HepG2 (cell line): ENCODE data around the gene TRERF1. TPM values are rescaled to one million over a fixed set of nuclear protein-coding genes. Genes with fewer than 3 reads are reported as not detected.

ENCODE experiments used
- ATAC-seq: fragments of 200-7000 bp; cut with Tn5 transposase; 3 replicates; pipeline ENCODE4 v1.9.1; 2020; ENCODE audit warnings: mild to moderate bottlenecking, moderate library complexity
- BruUV-seq: library from RNA; stranded (reverse); fragments of 400-500 nt; replicated peaks from 2 replicates; lab custom pipeline; 2021; lab: Mats Ljungman, UMichigan
- CTCF ChIA-PET: fragments of 300-600 bp; formaldehyde crosslinking; extraction: SDS; loops from one replicate; lab custom pipeline; 2021; ENCODE audit warnings: low total read pairs, inconsistent platforms, low intra/inter-chr PET ratio; lab: Yijun Ruan, JAX
- POLR2A ChIA-PET: fragments of 350-600 bp; sonication (Branson Sonifier 250); formaldehyde crosslinking; loops from one replicate; lab custom pipeline; 2020; ENCODE audit warnings: antibody characterized with exemption, inconsistent platforms; lab: Yijun Ruan, JAX
- DNase-seq: peaks from one replicate; pipeline ENCODE4 v3.0.0-alpha.2; 2015; ENCODE audit warnings: low spot score
- FAIRE-seq: peaks from 3 replicates; lab custom pipeline; 2011; peaks lifted over from hg19 to GRCh38; lab: Jason Lieb, UNC
- H2AFZ ChIP-seq: one replicate; pipeline ENCODE4 v1.6.1; 2011; ENCODE audit warnings: low read length, inconsistent platforms
- H3K27ac ChIP-seq: fragments of 300-600 bp; 3 replicates; pipeline ENCODE4 v1.8.0; 2011; ENCODE audit warnings: mixed run types, mild to moderate bottlenecking, mixed read lengths, low read length, inconsistent platforms; ENCODE audit not compliant: insufficient read depth; ENCODE audit errors: extremely low read length
- H3K27me3 ChIP-seq, 2 experiments: fragments of 200-600 bp in 1 of 2; 2 replicates in 1 of 2; 3 replicates in 1 of 2; pipeline versions ENCODE4 v1.6.0 to v1.8.0; 2011; ENCODE audit warnings: low read length in 2 of 2, mild to moderate bottlenecking in 2 of 2, moderate library complexity in 2 of 2, inconsistent platforms in 1 of 2; ENCODE audit not compliant: insufficient read depth in 2 of 2, control insufficient read depth in 1 of 2
- H3K36me3 ChIP-seq, 2 experiments: fragments of 200-600 bp in 1 of 2; replicated peaks in 1 of 2; 2 replicates in 1 of 2; 3 replicates in 1 of 2; pipeline versions ENCODE4 v1.5.1 to v1.8.0; 2011; ENCODE audit warnings: low read length in 2 of 2, inconsistent platforms in 1 of 2; ENCODE audit not compliant: insufficient read depth in 2 of 2, control insufficient read depth in 1 of 2
- H3K4me1 ChIP-seq: 2 replicates; pipeline ENCODE4 v1.5.1; 2012; ENCODE audit warnings: low read length, inconsistent platforms; ENCODE audit not compliant: insufficient read depth
- H3K4me2 ChIP-seq: 2 replicates; pipeline ENCODE4 v1.6.0; 2011; ENCODE audit warnings: low read depth, low read length, inconsistent platforms
- H3K4me3 ChIP-seq, 3 experiments: fragments of 200-600 bp in 1 of 3; sonication (generic), shearing (Covaris generic) in 1 of 3; replicated peaks in 1 of 3; 2 replicates each; pipeline ENCODE4 v1.5.1; 2011 to 2016; ENCODE audit warnings: low read length in 3 of 3, inconsistent platforms in 2 of 3, low read depth in 2 of 3, mild to moderate bottlenecking in 2 of 3, control low read depth in 1 of 3, mixed read lengths in 1 of 3; ENCODE audit not compliant: insufficient read depth in 1 of 3
- H3K79me2 ChIP-seq: one replicate; pipeline ENCODE4 v1.6.1; 2011; ENCODE audit warnings: low read length, inconsistent platforms; ENCODE audit not compliant: insufficient read depth
- H3K9ac ChIP-seq: 2 replicates; pipeline ENCODE4 v1.6.0; 2011; ENCODE audit warnings: mild to moderate bottlenecking, low read depth, low read length, inconsistent platforms; ENCODE audit not compliant: insufficient read depth
- H3K9me3 ChIP-seq: 2 replicates; pipeline ENCODE4 v1.5.1; 2012; ENCODE audit warnings: mild to moderate bottlenecking, low read length
- H4K20me1 ChIP-seq: 2 replicates; pipeline ENCODE4 v1.6.0; 2011; ENCODE audit warnings: inconsistent platforms, mild to moderate bottlenecking, low read length, moderate library complexity; ENCODE audit not compliant: insufficient read depth
- ADNP ChIP-seq: sonication (generic); formaldehyde crosslinking; IDR thresholded peaks from 2 replicates; pipeline ENCODE4 v1.4.0; 2020; ENCODE audit warnings: missing genetic modification reagents
- AGO1 ChIP-seq: fragments of 200-400 bp; formaldehyde crosslinking; IDR thresholded peaks from 2 replicates; pipeline ENCODE4 v1.6.1; 2017; ENCODE audit warnings: mild to moderate bottlenecking, low read depth, low read length, moderate library complexity; ENCODE audit not compliant: poor library complexity, severe bottlenecking
- AKAP8 ChIP-seq: sonication (generic); formaldehyde crosslinking; IDR thresholded peaks from 2 replicates; pipeline ENCODE4 v1.5.1; 2020; ENCODE audit warnings: mild to moderate bottlenecking, missing genetic modification reagents
- ARNT2 ChIP-seq: sonication (generic); formaldehyde crosslinking; IDR thresholded peaks from 2 replicates; pipeline ENCODE4 v1.8.0; 2022; ENCODE audit warnings: mild to moderate bottlenecking, low read depth, missing genetic modification reagents, moderate library complexity
- HMG20A ChIP-seq: IDR thresholded peaks from 2 replicates; pipeline ENCODE4 v1.6.1; 2016; ENCODE audit warnings: borderline replicate concordance
- MATR3 ChIP-seq: sonication (generic); formaldehyde crosslinking; IDR thresholded peaks from 2 replicates; pipeline ENCODE4 v1.4.0; 2020; ENCODE audit warnings: missing genetic modification reagents
- SIX4 ChIP-seq: sonication (generic); formaldehyde crosslinking; IDR thresholded peaks from 2 replicates; pipeline ENCODE4 v1.4.0; 2020; ENCODE audit warnings: missing genetic modification reagents
- SOX6 ChIP-seq, 2 experiments: fragments of 450-650 bp in 1 of 2; sonication (generic) in 1 of 2; formaldehyde crosslinking in 1 of 2; IDR thresholded peaks; 2 replicates each; pipeline versions ENCODE4 v1.4.0 to v1.6.1; 2017 to 2020; ENCODE audit warnings: antibody characterized with exemption in 1 of 2, mild to moderate bottlenecking in 1 of 2, missing genetic modification reagents in 1 of 2
- TAF15 ChIP-seq: fragments of 200-400 bp; formaldehyde crosslinking; IDR thresholded peaks from one replicate; pipeline ENCODE4 v1.6.1; 2018; ENCODE audit warnings: mild to moderate bottlenecking, low read depth, low read length; ENCODE audit not compliant: poor library complexity, severe bottlenecking
- ZNF124 ChIP-seq: sonication (generic); formaldehyde crosslinking; IDR thresholded peaks from 2 replicates; pipeline ENCODE4 v1.4.0; 2020; ENCODE audit warnings: missing genetic modification reagents
- ZNF256 ChIP-seq: sonication (generic); formaldehyde crosslinking; conservative IDR thresholded peaks from 2 replicates; pipeline ENCODE4 v1.4.0; 2020; ENCODE audit warnings: missing genetic modification reagents
- WGBS: methylation state at CpG from one replicate; pipeline ENCODE4 v1.1.6; 2017; ENCODE audit warnings: low lambda C conversion rate; 5-methylcytosine and 5-hydroxymethylcytosine counted together
- in situ Hi-C: cut with HindIII; loops from 2 replicates; pipeline ENCODE4 v1.10.0; 2017; ENCODE audit warnings: low pct_unique_long_range_greater_than_20kb; ENCODE audit not compliant: extremely low pct_ligation_motif_present
- intact Hi-C: fragments of 100-400 bp; cut with micrococcal nuclease; formaldehyde crosslinking; loops from one replicate; pipeline ENCODE4 v1.10.0; 2022; ENCODE audit not compliant: unreplicated experiment
- polyA plus RNA-seq, 8 experiments: library from polyadenylated mRNA; depleted of rRNA in 3 of 8; stranded (reverse) in 7 of 8; unstranded in 1 of 8; fragments of >200 nt; fragmentation: Illumina TruSeq in 4 of 8; extraction: Trizol in 4 of 8; gene quantifications; 2 replicates each; pipeline versions ENCODE4 v1.2.1 to v1.2.3, GENCODE V29; 2011 to 2016; ENCODE audit warnings: low read depth in 4 of 8, missing spikeins in 1 of 8, mixed read lengths in 1 of 8; ENCODE audit not compliant: insufficient read depth in 1 of 8
- total RNA-seq, 5 experiments: library from RNA; depleted of rRNA; stranded (reverse); fragments of >200 nt; fragmentation: Illumina TruSeq; extraction: Trizol; gene quantifications; 2 replicates each; pipeline ENCODE4 v1.2.3, GENCODE V29; 2016; ENCODE audit warnings: low read depth in 1 of 5

Gene TRERF1
- total and polyA plus RNA-seq, 2 of the 13 experiments (the other 11 are each of a cell fraction or from before 2014, with no cell fraction given), result 0.02 TPM; not detected in 1

GRCh38 chr6:42269974-42270510 lies 181.7 kb downstream of the TRERF1 start:
- ATAC-seq, result no peak
- in situ Hi-C loops (no loop called here), intact Hi-C loops (no loop called here)
- no peak overlapping the region for H3K9ac ChIP-seq
- BruUV-seq, result no TSS peak
- H3K4me2 ChIP-seq, result no peak overlapping the region
- no peak for FAIRE-seq
- WGBS, result 39% methylated on average over 4 of the region's 4 CpGs
- no peaks in the 10 kb centered on the region for H3K4me1 ChIP-seq
- no peak overlapping the region for H2AFZ ChIP-seq
- no peak overlapping the region for H3K4me3 ChIP-seq
- TF ChIP-seq AKAP8 (CRISPR knock-in tag) (no peak), AGO1 (no peak), ARNT2 (CRISPR knock-in tag) (no peak), MATR3 (CRISPR knock-in tag) (no peak), ADNP (CRISPR knock-in tag) (no peak), ZNF124 (no peak), SIX4 (CRISPR knock-in tag) (no peak), TAF15 (no peak), HMG20A (CRISPR knock-in tag) (no peak), SOX6 (IDR thresholded peaks at IDR 0.05) (no peak), SOX6 (CRISPR knock-in tag; IDR thresholded peaks at IDR 0.05) (no peak), ZNF256 (no peak)
- DNase-seq, result no peak
- H3K27me3 ChIP-seq, result no peaks in the 10 kb centered on the region; a peak in 1 of 5 replicates
- H3K36me3 ChIP-seq, result no peaks in the 10 kb centered on the region
- POLR2A ChIA-PET, result no interaction called here
- H3K9me3 ChIP-seq, result no peaks in the 10 kb centered on the region
- no peak overlapping the region for H3K27ac ChIP-seq
- CTCF ChIA-PET, result no interaction called here
- no peaks in the 10 kb centered on the region for H4K20me1 ChIP-seq
- H3K79me2 ChIP-seq, result no peaks in the 10 kb centered on the region
